Astrocyte of the hippocampus (primary cell): Measurements from ENCODE around the gene HNRNPF.
"Not testable (repeated sequence)": the region's sequence is repeated elsewhere in the genome, so short reads cannot be mapped to it uniquely, and the experiment has no call there.

Experiments
- DNase-seq: peaks from one replicate; pipeline ENCODE4 v3.0.0; 2011; ENCODE audit warnings: low read depth, low spot score

The HNRNPF gene

GRCh38 chr10:43408710-43409384, at the start of gene HNRNPF:
Gene HNRNPF, minus strand, starts transcription at chr10:43409186. Its CDS starts 21,302 bp downstream, at chr10:43387884.
- peak; percentile 99 for DNase-seq

GRCh38 chr10:43458227-43458626, 49.2 kb upstream of the HNRNPF start:
- no peak for DNase-seq

- DNase-seq = not testable (repeated sequence)
Measured at GRCh38 chr10:43456561-43456960, 47.6 kb upstream of the HNRNPF start.

- DNase-seq = not testable (repeated sequence)
Measured at GRCh38 chr10:43454025-43454424, 45.0 kb upstream of the HNRNPF start.

GRCh38 chr10:43453266-43453831, 44.4 kb upstream of the HNRNPF start:
- no peak for DNase-seq

GRCh38 chr10:43452356-43452914, 43.4 kb upstream of the HNRNPF start:
- DNase-seq = no peak

- no peak for DNase-seq
Measured at GRCh38 chr10:43448742-43449141, 39.8 kb upstream of the HNRNPF start.

- not testable (repeated sequence) for DNase-seq
Measured at GRCh38 chr10:43446219-43447017, 37.4 kb upstream of the HNRNPF start.

- DNase-seq = no peak
Measured at GRCh38 chr10:43444897-43445466, 36.0 kb upstream of the HNRNPF start.

- no peak for DNase-seq
Measured at GRCh38 chr10:43444323-43444722, 35.3 kb upstream of the HNRNPF start.

- DNase-seq = no peak
Measured at GRCh38 chr10:43440463-43441134, 31.6 kb upstream of the HNRNPF start.

GRCh38 chr10:43437141-43437870, 28.3 kb upstream of the HNRNPF start:
- DNase-seq = no peak

- DNase-seq = peak; percentile 95
Measured at GRCh38 chr10:43436291-43437140, 27.5 kb upstream of the HNRNPF start, which contains the start of gene ZNF487. Gene ZNF487, plus strand, starts transcription at chr10:43437111. Its CDS starts 38,703 bp downstream, at chr10:43475814.

- no peak for DNase-seq
Measured at GRCh38 chr10:43430926-43431663, 22.1 kb upstream of the HNRNPF start.

- no peak for DNase-seq
Measured at GRCh38 chr10:43427166-43427825, 18.3 kb upstream of the HNRNPF start.

GRCh38 chr10:43426476-43426875, 17.5 kb upstream of the HNRNPF start:
- not testable (repeated sequence) for DNase-seq

- DNase-seq = no peak
Measured at GRCh38 chr10:43424416-43424815, 15.4 kb upstream of the HNRNPF start.

- DNase-seq = not testable (repeated sequence)
Measured at GRCh38 chr10:43421944-43422343, 13.0 kb upstream of the HNRNPF start.
